Skeletal muscle cell (primary cell): ENCODE measurements around the gene LRRN4.

Source experiments
- DNase-seq: peaks from one replicate; pipeline ENCODE4 v3.0.0-alpha.2; 2010; ENCODE audit warnings: low read depth
- H3K4me3 ChIP-seq: 2 replicates; pipeline ENCODE4 v1.5.1; 2011; ENCODE audit warnings: low read depth, mild to moderate bottlenecking, control low read depth, low read length, moderate library complexity

LRRN4 gene

DNA sequence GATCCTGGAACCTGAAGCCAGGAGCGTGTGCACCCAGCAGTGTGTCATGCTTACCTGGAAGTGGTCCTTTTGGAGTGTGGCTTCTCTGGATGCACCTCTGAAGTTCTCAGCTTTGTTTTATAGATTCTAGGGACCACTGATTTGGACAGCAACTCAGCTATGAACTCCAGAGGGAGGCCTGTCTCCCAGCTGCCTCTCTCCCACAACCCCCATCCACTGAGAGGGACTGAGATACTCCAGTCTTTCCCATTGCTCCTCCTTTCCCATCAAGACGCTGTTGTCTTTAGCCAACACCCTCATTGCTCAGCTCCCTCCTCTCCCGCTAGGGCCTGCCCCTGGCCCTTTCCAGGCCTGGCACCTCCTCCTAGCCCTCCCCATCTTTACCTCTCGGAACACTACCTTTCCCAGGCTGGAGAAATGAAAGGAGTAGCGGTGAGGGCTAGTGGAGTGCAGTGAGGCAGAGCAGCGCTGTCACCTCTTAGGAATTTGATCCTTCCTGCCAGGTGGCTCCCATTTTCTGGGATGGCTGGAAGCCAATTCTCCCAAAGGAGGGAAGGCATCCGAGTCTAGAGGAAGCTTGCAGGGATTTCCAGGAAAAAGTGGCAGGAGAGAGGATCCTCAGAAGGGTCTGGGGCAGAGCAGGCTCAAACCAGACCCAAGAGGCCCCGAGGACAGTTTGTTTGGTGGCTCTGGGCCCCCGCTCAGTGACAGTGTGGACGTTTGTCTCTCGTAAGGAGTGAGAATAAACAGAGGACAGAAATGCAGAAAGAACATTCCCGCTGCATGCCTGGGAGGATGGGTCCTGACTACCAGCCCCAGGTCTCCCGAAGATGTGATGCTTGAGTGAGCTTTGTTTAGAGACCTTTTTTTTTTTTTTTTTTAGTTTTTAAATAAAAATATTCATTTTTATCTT is at the start of gene LRRN4:
Gene LRRN4, minus strand, starts transcription at position 285 of the 913 bp plus-strand sequence. CDS start 1,261 bp downstream, outside the sequence.
- no peak within 1 kb of the TSS for H3K4me3 ChIP-seq
- no peak for DNase-seq

DNA sequence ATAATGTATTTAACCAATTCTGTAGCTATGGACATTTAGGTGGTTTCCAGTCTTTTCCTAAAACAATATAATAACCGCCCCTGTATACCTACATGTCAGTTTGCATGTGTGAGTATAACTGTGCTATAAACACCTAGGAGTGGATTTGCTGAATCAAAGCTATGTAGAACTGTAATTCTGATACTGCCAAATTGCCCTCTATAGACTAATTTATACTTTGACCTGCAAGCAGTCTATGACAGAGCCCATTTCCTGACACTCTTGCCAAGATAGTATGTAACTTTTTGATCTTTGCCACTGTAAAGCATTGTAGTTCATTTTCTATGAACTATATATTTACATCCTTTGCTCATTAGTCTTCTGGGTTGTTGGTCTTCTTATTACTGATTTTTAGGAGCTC is 49.4 kb upstream of the LRRN4 start:
- DNase-seq = no peak
- H3K4me3 ChIP-seq = no peak overlapping the region

DNA sequence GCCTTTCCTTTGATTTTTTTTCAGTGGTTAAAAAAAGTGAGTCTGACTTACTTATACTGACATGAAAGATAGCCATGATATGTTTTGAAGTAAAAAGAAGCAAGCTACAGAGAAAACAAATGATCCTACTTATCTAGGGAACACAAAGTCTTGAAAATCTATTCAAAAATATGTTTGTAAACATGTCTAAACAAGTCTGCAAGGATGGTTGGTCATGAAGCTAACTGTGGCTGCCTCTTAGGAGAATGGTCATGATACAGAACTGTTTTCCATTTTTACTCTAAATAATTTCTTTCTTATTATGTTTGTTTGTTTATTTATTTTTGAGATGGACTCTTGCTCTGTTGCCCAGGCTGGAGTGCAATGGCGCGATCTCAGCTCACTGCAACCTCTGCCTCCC is 47.5 kb upstream of the LRRN4 start:
- no peak for DNase-seq
- no peak overlapping the region for H3K4me3 ChIP-seq

DNA sequence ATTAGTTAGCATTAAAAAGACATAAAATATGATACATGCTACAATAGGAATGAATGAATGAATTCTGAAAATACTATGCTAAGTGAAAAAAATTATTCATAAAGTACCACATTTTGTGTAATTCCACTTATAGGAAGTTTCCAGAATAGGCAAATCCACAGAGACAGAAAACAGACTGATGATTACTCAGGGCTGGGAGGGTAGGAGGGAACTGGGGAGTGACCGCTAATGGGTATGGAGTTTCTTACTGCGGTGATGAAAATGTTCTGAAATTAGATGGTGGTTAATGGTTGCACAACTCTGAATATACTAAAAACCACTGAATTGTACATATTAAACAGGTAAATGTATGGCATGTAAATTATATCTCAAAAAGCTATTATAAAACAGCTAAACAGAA is 46.4 kb upstream of the LRRN4 start:
- no peak for DNase-seq
- no peak overlapping the region for H3K4me3 ChIP-seq

DNA sequence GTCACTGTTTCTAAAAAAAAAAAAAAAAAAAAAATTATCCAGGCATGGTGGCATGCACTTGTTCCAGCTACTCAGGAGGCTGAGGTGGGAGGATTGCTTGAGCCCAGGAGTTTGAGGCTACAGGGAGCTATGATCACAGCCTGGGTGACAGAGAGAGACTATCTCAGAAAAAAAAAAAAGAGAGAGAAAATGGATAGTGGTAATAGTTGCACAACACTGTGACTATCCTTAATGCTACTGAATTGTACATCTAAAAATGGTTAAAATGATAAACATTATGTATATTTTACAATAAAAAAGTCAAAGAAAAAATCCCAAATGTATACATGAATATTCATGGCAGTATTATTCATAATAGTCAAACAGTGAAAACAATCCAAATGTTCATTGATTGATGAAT is 46.0 kb upstream of the LRRN4 start:
- no peak overlapping the region for H3K4me3 ChIP-seq
- DNase-seq = no peak

DNA sequence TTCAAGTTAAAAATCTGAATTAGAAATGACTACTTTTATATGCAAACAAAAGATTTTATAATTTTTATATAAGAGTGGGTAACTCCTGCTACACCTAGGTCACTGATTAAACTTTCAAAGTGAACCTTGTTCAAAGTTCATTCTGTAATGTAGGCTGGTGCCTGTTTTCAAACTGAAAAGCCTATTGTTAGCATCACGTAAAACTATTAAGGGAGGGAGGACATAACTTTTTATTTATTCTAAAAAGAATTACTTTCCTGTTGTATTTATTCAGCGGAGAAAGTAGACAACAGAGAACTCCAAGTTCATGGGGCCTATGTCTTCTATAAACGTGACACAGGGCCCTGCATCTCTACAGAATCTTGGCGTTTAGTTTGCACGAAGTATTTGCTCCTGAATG is 41.5 kb upstream of the LRRN4 start:
- no peak for DNase-seq
- no peak overlapping the region for H3K4me3 ChIP-seq

DNA sequence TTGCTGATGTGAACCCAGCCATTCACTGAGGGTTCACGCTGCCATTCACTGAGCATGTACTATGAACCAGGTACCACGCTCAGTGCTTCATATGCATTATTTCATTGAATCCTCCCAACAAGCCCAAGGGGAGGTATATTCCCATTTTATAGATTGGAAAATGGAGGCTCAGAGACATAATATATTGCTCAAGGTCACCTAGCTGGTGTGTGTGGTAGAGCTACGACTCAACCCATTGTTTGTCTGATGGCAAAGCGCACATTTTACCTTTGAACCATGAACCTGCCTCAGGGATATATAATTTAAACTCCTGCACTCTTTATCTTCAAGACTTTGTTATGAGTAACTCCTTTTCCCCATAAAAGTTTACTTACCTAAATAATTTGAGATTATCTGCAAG is 40.7 kb upstream of the LRRN4 start:
- H3K4me3 ChIP-seq = no peak overlapping the region
- DNase-seq = no peak

DNA sequence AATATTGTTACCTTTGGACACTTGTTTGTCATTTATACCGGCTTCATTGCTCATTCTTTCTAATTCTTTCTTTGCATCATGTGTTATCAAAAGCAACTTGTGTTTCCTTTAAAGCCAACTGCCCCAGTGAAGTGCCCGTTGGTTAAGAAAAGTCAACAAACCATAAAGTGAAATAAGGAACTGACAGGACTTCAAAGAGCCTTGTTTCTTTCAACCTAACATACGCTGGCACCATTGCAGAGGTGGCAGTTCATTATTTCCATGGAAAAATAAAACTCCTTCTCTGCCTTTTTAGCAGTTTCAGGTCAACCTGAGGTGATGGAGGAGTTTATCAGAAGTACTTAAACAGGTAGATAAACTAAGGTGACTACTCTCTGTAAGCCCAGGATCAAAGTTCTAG is 40.2 kb upstream of the LRRN4 start:
- no peak for DNase-seq
- no peak overlapping the region for H3K4me3 ChIP-seq

DNA sequence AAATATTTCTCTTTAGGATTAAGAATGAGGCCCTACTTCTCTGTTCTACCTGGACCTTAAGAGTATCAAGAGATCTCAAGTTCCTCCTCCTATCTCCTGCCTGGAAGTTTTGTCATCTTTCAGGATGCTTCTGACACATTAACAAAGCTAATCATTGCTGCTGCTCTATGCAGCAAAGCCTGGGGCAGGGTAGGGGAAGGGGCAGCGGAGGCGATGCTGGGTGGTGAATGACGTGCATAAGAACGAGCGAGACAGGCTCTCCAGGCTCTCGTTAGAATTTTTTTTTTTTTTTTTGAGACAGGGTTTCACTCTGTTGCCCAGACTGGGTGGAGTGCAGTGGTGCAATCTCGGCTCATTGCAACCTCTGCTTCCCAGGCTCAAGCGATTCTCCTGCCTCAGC is 37.8 kb upstream of the LRRN4 start:
- DNase-seq = no peak
- no peak overlapping the region for H3K4me3 ChIP-seq

DNA sequence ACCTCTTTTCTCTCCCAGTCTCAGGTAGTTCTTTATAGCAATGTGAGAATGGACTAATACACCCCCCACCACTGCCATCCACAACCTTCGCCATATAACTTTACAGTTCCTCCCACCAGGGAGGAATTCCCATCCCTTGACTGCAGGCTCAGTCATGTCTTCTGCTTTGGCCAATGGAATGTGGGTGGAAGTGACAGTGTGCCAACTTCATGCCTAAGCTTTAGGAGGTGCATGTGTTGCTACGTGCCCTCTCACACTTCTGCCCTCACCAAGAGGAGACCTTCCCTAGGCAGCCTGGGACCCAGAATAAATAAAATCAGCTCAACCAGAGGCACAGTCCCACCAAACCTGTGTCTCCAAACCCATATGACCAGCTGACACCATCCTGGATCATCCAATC is 33.0 kb upstream of the LRRN4 start:
- no peak for DNase-seq
- H3K4me3 ChIP-seq = no peak overlapping the region

DNA sequence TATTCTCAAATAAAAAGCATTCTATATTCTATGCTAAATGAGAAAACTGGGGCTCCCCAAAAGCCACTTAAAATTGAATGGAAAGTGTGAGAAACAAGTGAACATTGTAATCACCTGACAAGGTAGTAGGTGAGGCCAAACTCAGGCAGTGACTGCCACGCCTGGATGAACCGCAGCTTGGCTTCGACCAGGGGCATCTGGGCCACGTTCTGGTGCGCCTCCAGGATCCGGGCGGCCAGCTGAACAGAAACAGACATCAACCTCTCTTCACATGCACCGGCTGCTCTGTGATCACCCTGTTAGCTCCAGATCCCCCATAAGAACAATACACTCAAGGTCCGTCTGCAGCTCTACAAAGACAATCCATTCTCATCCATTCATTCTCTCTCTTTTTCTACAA is 30.1 kb upstream of the LRRN4 start:
- no peak for DNase-seq
- H3K4me3 ChIP-seq = no peak overlapping the region

DNA sequence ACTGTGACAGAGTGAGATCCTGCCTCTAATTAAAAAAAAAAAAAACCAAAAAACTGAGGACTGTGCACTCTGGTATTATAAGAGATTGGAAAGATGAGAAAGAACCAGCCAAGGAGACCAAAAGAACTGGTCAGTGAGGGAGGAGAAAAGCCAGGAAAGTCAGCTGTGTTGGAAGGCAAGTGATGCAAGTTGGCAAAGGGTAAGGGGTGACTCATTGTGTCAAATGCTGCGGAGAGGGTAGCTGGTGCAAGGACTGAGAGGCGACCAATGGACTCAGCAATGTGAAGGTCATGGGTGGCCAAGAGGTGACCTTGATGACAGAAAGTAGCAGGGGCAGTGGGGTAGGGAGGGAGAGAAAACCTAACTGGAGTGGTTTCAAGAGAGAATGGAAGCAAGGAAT is 27.4 kb upstream of the LRRN4 start:
- no peak overlapping the region for H3K4me3 ChIP-seq
- peak; percentile 26 for DNase-seq

DNA sequence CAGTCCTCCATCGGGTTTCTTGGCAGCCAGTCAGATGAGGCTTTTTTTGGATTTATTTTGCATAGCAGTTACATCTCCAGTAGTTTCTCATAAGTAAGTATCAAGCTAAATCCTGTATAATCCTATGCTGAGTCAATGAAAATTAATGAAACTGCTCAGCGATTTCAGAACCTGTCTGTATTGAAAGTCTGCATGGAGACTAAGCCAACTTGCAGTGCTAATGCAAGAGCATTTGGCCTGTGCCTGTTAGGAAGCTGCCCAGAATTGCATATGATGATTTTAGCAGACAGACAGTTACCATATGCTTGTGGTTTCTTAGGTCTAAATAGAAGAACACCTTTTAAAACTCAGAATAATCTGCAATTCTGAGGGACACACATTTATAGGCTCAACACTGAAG is 25.2 kb upstream of the LRRN4 start:
- no peak overlapping the region for H3K4me3 ChIP-seq
- DNase-seq = no peak

DNA sequence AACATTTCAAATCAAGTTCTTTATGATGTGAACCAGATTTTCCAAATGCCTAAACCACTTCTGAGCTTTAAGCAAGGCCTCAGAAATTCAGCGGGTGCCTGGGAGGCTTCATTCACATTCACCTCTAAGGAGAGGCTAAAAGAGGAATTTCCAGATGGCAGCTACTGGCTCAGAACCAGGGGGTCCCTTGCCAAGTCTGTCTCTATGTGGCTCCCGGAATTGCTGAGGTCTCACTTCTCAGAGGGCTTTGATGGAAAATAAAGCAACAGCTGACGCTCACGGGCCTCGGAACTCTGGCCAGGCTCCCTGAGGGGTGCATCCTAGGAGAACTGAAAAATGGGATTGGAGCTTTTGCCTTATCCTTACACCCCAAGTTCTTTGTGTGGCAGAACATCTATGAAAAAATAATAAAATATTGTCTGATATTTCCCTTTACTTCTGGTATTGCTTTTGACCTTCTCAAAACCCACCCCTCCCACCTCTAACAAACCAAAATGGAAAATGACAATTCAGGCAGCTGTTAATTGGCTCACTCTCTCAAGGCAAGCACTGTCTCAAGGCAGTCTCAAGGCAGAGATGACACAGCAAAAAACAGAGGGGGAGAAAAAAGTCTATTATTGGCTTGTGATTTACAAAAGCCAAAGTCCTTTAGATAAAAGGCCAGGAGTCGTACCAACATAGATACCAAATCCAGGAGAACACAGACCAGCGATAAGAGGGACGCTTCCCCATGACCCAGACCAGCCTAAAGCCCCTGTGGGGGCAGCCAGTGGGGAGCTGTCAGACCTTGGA is 21.8 kb upstream of the LRRN4 start:
- no peak overlapping the region for H3K4me3 ChIP-seq
- no peak for DNase-seq

DNA sequence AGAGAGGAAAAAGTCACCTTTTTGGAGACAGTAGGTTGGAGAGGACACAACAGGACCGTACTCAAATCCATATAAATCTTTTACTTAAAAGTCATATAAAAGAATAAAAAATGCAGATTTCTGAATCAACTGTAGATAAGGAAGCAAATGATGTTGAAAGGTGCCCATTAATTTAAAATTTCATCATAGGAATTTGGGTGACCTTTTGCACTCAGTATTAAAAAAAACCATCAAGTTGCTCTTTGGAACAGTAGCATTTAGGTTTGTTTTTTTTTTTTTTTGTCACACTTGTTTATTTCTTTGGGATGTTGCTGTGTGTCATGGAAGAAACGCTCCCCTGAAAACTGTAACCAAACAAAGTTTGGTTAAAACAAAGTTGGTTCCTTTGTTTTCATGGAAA is 20.9 kb upstream of the LRRN4 start:
- no peak overlapping the region for H3K4me3 ChIP-seq
- no peak for DNase-seq

DNA sequence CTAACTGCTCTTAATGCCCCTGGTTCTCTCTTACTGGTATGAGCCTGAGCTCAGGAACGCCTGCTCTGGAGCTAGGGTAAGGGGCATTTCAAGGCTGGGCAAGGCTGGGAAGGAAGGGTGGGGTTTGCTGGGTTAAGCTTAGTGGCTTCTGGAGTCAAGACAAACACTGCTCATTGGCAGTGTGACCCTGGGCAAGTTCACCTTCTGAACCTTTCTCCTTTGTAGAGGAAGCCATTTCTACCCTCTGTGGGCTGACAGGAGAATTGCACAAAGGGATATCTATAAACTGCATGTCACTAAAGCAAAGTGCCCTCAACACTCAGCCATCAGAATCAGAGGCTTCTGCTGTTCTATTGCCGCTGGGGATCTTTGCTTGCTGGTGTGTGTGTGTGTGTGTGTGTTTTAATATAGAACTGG is 20.3 kb upstream of the LRRN4 start:
- no peak overlapping the region for H3K4me3 ChIP-seq
- no peak for DNase-seq

DNA sequence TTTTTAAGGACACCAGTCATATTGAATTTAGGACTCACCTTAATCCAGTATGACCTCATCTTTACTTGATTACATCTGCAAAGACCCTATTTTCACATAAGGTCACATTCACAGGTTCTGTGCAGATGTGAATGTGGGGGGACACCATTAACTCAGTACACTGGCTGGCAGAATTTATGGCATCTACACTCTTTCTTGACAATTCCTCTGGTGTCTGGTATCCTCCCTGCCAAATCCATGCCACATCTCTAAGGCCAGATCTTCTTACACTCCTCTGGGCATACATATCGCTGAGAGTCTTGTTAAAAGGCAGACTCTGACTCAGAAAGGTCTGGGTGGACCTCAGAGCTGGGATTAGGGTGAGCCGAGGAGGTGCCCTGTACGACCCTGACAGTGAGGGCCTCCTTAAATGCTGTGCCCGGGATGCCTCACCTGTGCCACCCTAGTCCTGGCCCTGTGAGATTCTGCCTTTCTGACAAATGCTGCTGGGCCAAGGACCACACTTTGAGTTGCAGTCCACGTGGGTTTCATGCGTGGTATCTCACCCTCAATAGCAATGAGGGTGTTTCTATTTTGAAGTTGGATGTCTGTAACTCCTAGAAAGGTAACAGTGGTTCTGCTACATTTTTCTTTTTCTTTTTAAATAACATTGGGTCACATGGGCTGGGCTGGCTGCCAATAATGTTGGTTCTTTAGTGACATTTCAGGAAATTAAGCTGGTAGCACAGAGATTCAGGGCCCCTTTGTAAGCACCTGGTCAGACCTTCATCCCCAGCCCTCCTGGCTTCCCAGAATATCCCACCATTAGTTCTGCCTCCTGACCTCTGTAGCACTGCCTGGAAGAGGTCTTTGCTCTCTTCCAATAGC is 17.2 kb upstream of the LRRN4 start:
- DNase-seq = no peak
- H3K4me3 ChIP-seq = no peak overlapping the region

DNA sequence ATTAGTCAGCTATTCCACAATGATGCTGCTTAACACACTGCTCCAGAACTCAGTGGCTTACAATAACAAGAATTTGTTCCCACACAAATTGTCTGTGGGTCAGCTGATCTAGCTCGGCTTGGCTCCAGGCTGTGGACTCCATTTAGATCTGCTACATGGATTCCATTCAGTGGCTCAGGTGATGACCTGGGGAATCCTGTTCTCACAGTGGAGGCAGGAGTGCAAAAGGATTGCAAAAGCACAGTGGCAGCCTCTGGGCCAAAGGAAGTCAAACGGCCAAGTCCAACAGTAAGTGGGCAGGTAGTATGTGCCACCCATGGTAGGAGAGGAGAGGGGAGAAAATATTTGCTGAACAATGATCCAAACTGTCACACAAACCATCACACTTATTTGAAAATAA is 15.8 kb upstream of the LRRN4 start:
- H3K4me3 ChIP-seq = no peak overlapping the region
- no peak for DNase-seq

DNA sequence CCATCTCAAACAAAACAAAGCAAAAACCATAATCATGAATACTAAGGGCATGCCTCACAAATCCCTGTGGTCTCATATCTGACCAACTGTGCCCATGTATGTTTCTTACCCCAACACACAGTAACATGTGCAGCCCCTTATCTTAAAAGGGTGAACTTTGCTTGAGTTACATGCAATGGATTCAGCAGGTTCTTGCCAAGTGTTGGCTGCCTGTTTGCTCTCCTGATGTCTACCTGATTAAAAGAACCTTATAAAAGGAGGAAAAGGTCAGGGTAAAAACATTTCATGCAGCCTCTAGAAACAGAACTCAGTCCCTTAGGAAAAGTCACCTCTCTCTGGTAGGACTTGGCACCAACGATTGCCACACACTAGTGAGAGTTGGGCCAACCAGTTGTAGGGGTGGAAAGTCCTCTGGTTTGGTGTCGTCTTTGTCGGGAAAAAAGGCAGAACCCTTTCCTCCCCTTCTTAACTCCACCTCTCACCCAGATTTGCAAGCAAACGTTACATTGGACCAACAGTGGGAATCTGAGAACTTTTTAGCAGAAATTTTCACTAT is 14.0 kb upstream of the LRRN4 start:
- no peak overlapping the region for H3K4me3 ChIP-seq
- no peak for DNase-seq

DNA sequence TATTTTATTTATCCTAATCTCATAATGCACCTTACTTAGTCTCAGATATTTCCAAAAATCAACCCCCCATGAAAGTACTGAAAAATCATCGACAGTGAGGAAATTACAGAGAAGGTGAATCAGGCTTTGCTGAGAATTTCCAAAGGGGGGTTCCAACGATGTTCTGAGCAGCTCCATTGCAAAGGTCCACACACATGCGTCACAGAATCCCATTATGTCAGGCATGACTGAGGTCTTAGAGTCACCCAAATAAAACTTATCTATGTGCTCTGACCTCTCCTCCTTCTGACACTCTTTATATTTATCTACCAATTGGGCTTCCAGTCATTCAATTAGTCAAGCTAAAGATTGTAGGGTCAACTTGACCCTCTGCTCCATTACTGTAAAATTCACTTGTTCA is 12.7 kb upstream of the LRRN4 start:
- no peak overlapping the region for H3K4me3 ChIP-seq

More for the DNA sequence above, 12.7 kb upstream of the LRRN4 start:
- DNase-seq = no peak
